ENCODE measurements around the gene HDC.

HDC gene

GRCh38 chr15:50218691-50219090, 46.8 kb downstream of the HDC start:
- Mint-ChIP-seq H3K27me3 (peaks cover 17% of the 10 kb centered on the region), H3K9me3 (peaks cover 0 to 19% of the 10 kb centered on the region in 2 donors), H3K27ac (no peak overlapping the region), H3K4me1 (peaks cover 29% of the 10 kb centered on the region), H3K4me3 (no peak overlapping the region)
- DNase-seq: no peak
- no peak for ATAC-seq

- H3K4me1 Mint-ChIP-seq: peaks cover 29% of the 10 kb centered on the region
- DNase-seq: no peak
- peaks cover 0 to 19% of the 10 kb centered on the region in 2 donors for H3K9me3 Mint-ChIP-seq
- ATAC-seq: no peak
- H3K27me3 Mint-ChIP-seq: peaks cover 21% of the 10 kb centered on the region
- H3K27ac Mint-ChIP-seq: no peak overlapping the region
- H3K4me3 Mint-ChIP-seq: no peak overlapping the region
Observed at GRCh38 chr15:50218291-50218690, 47.2 kb downstream of the HDC start.

DNA sequence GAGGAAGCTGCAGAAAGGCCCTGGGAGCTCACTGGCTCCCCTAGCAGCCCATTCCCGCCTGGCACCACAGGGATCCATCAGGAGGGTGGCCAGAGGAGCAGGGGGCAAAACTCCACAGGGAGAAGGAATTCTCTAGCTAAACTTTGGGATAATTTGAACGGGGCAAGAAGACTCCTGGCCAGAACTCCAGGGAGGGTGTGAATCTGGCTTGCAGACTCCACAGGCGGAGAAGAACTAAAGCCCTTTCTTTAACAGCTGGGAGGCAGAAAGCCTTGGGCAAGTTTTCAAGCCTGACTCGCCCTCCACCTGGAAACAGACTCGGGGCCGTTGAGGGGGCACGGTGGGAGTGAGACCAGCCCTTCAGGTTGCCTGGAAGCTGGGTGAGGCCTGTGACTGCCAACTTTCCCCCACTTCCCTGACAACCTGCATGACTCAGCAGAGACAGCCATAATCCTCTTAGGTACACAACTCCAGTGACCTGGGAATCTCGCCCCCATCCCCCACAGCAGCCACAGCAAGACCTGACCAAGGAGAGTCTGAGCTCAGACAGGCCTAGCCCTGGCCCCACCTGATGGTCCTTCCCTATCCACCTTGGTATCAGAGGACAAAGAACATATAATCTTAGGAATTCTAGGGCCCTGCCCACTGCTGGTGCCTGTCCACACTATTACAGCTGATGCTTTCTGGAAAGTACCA, 54.9 kb downstream of the HDC start:
- DNase-seq (no peak), ATAC-seq (no peak)
- no peak overlapping the region for H3K27ac Mint-ChIP-seq
- H3K4me3 Mint-ChIP-seq: no peak overlapping the region
- no peaks in the 10 kb centered on the region for H3K4me1 Mint-ChIP-seq
- peaks cover 24 to 39% of the 10 kb centered on the region in 2 donors for H3K9me3 Mint-ChIP-seq
- H3K27me3 Mint-ChIP-seq: peaks cover 30% of the 10 kb centered on the region

DNA sequence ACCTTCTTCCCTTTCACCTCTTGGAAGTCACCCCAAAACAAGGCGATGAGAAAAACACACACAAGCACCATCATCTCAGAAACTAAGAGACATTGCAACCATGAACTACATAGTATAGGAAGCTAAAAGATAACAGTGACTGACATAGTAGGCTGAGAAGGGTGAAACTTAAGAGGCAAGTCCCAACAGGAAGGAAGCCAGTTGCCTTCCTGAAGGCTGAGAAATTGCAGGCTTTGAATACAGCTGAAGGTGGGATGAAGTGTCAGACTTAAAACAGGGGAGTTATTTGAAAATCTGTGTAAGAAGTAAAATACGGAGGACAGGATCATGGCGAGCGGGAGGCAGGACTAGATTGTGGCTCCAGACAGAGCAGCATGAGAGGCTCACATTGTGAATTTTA, 55.7 kb downstream of the HDC start:
- Mint-ChIP-seq H3K27ac (no peak overlapping the region), H3K4me3 (no peak overlapping the region), H3K9me3 (peaks cover 24 to 31% of the 10 kb centered on the region in 2 donors), H3K27me3 (peaks cover 23% of the 10 kb centered on the region), H3K4me1 (no peaks in the 10 kb centered on the region)
- no peak for ATAC-seq
- DNase-seq: no peak

DNA sequence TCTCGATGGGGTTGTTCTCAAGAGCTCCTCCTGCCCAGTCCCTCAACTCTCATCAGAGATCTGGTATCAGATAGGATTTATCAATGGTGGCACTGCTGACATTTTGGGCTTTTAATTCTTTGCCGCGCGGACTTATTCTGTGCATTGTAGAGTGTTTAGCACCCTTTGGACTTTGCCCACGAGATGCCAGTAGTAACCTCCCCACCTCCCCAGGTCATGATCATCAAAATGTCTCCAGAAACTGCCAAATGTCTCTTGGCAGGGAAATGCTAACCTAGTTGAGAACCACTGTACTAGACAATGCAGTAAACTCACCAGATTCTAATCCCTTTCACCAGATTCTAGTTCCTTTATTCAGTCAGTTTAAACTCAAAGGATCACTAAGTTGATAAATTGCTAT, 59.5 kb downstream of the HDC start:
- DNase-seq: no peak
- Mint-ChIP-seq H3K4me1 (no peaks in the 10 kb centered on the region), H3K9me3 (peaks cover 3 to 8% of the 10 kb centered on the region in 2 donors), H3K27ac (no peak overlapping the region), H3K4me3 (no peak overlapping the region), H3K27me3 (no peaks in the 10 kb centered on the region)
- no peak for ATAC-seq

DNA sequence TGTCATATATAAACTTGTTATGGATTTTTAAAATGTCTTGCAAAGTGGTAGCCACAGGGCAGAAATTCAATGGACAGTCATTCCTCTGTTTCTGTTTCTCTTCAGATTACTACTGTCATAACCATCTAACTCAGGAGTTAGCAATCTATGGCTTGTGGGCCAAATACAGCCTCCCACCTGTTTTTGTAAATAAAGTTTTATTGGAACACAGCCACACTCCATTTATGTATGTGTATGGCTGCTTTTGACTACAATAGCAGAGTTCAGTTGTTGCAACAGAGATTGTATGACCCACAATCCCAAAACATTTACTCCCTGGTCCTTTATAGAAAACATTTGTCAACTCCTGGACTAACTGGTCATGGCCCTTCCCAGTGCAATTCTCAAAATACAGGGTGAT, 63.5 kb downstream of the HDC start:
- Mint-ChIP-seq H3K4me1 (no peaks in the 10 kb centered on the region), H3K9me3 (no peaks in the 10 kb centered on the region), H3K4me3 (no peak overlapping the region), H3K27ac (no peak overlapping the region), H3K27me3 (no peaks in the 10 kb centered on the region)
- no peak for ATAC-seq
- no peak for DNase-seq

- Mint-ChIP-seq H3K27me3 (no peaks in the 10 kb centered on the region), H3K4me1 (no peaks in the 10 kb centered on the region), H3K4me3 (no peak overlapping the region), H3K27ac (no peak overlapping the region), H3K9me3 (no peaks in the 10 kb centered on the region)
- no peak for ATAC-seq
- no peak for DNase-seq
Observed at GRCh38 chr15:50192926-50193620, 72.5 kb downstream of the HDC start.

DNA sequence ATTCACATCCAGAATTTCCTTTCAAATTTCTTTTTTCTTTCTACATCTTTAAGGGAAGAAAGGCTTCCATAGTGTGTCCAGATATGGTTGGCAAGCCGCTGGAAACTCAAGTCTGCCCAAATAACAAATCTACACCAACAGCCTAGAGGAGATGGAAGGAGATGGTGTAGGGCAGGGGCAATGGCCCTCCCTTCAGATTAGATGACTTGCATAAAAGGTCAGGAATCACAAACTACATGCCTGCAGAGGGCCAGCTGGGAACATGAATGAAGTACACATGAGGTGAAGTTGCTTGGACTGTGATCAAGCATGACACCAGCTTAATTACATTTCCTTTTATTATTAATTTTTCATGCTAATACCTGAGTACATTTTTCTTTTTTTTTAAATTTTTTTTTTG, 73.4 kb downstream of the HDC start:
- no peaks in the 10 kb centered on the region for H3K27me3 Mint-ChIP-seq
- H3K9me3 Mint-ChIP-seq: no peaks in the 10 kb centered on the region
- H3K27ac Mint-ChIP-seq: peak overlapping the region in 1 of 2 donors; percentile 7
- DNase-seq (no peak), ATAC-seq (no peak)
- H3K4me1 Mint-ChIP-seq: no peaks in the 10 kb centered on the region
- H3K4me3 Mint-ChIP-seq: no peak overlapping the region

Data from stimulated activated naive CD8-positive, alpha-beta T cell treated with anti-CD3 and anti-CD28 coated beads, Interleukin-15, amount 100 ng/mL, for 72 hours (primary cell).